ENCODE data around the gene MICALL2. TPM values are rescaled to one million over a fixed set of nuclear protein-coding genes. Genes with fewer than 3 reads are reported as not detected.

Gene MICALL2
- polyA plus RNA-seq, 1 donor = 6.3 TPM

- DNase-seq (ENCODE audit: low read depth) = no peak
Observed at GRCh38 chr7:1415389-1415990, 43.8 kb downstream of the MICALL2 start.

GRCh38 chr7:1413936-1414639 lies 45.2 kb downstream of the MICALL2 start:
- no peak for DNase-seq (ENCODE audit: low read depth)

GRCh38 chr7:1412322-1413261 lies 46.7 kb downstream of the MICALL2 start:
- no peak for DNase-seq (ENCODE audit: low read depth)

GRCh38 chr7:1411414-1411813 lies 47.9 kb downstream of the MICALL2 start:
- no peak for DNase-seq (ENCODE audit: low read depth)

GRCh38 chr7:1410992-1411391 lies 48.3 kb downstream of the MICALL2 start:
- no peak for DNase-seq (ENCODE audit: low read depth)

GRCh38 chr7:1409555-1409954 lies 49.7 kb downstream of the MICALL2 start:
- DNase-seq (ENCODE audit: low read depth) = no peak

GRCh38 chr7:1408466-1408865 lies 50.8 kb downstream of the MICALL2 start:
- DNase-seq (ENCODE audit: low read depth) = no peak

- no peak for DNase-seq (ENCODE audit: low read depth)
Observed at GRCh38 chr7:1407892-1408291, 51.4 kb downstream of the MICALL2 start.

- DNase-seq (ENCODE audit: low read depth) = no peak
Observed at GRCh38 chr7:1404898-1405548, 54.2 kb downstream of the MICALL2 start.

GRCh38 chr7:1404460-1404809 lies 54.8 kb downstream of the MICALL2 start:
- DNase-seq (ENCODE audit: low read depth) = no peak

- peak; percentile 20 for DNase-seq (ENCODE audit: low read depth)
Observed at GRCh38 chr7:1403638-1404459, 55.4 kb downstream of the MICALL2 start.

GRCh38 chr7:1402791-1403637 lies 56.3 kb downstream of the MICALL2 start:
- DNase-seq (ENCODE audit: low read depth) = no peak

GRCh38 chr7:1402110-1402790 lies 57.0 kb downstream of the MICALL2 start:
- no peak for DNase-seq (ENCODE audit: low read depth)

- DNase-seq (ENCODE audit: low read depth) = no peak
Observed at GRCh38 chr7:1401011-1401410, 58.3 kb downstream of the MICALL2 start.

- DNase-seq (ENCODE audit: low read depth) = no peak
Observed at GRCh38 chr7:1400371-1400770, 58.9 kb downstream of the MICALL2 start.

GRCh38 chr7:1397491-1398327 lies 61.6 kb downstream of the MICALL2 start:
- no peak for DNase-seq (ENCODE audit: low read depth)

GRCh38 chr7:1396195-1396594 lies 63.1 kb downstream of the MICALL2 start:
- no peak for DNase-seq (ENCODE audit: low read depth)

- DNase-seq (ENCODE audit: low read depth) = no peak
Observed at GRCh38 chr7:1395211-1396070, 63.8 kb downstream of the MICALL2 start.
